GM12875 (cell line): ENCODE results near the gene FBXO44.
"Not testable (repeated sequence)": the region's sequence is repeated elsewhere in the genome, so short reads cannot be mapped to it uniquely, and the experiment has no call there.

Experiments
- H3K4me3 ChIP-seq: one replicate; pipeline ENCODE4 v1.5.1; 2011; ENCODE audit warnings: low read depth, low read length, control low read depth
- TF ChIP-seq, protein P1 (sequence below): IDR thresholded peaks from 2 replicates; pipeline ENCODE4 v1.5.1; 2011; ENCODE audit warnings: low read depth, mild to moderate bottlenecking, control low read depth, inconsistent platforms, low read length, moderate library complexity, borderline replicate concordance; ENCODE audit not compliant: insufficient read depth

Gene FBXO44, protein sequence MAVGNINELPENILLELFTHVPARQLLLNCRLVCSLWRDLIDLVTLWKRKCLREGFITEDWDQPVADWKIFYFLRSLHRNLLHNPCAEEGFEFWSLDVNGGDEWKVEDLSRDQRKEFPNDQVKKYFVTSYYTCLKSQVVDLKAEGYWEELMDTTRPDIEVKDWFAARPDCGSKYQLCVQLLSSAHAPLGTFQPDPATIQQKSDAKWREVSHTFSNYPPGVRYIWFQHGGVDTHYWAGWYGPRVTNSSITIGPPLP

DNA sequence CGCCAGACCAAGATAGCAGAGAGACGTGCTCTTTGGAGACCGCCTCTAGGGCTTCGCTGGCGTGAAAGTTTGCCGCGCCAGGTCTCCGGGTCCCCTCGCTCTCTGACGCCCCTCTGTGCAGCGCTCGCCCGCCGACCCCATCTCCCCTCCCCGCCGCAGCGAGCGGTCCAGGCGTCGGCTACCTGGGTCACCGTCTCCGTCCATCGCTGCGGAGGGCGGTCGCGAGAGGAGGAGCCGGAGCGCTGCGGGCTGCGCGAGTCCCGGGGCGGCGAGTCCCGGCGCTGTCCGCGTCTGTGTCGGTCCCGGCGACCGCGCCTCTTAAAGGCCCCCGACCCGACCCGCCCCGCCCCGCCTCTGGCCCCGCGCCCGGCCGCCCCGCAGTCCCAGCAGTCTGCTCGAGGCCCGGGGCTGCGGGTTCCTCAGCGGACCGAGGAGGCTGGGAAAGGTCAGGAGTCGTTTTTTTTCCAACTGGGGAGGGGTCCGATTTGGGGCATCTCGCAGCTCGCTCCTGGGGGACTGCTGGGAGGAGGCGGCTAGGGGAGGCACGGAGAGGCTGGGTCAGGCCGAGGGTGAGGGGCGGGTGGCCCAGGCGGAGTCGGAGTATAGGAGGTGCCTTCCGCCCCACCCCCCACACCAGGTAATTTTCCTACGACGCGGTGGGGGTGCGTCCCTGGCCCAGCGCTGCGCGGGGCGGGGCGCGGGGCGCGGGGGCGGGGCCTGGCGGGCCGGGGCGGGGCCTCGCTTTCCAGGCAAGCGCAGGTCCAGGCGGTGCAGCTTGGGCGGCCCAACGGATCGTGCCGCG lies at the start of gene FBXO44, which contains the start of gene FBXO2:
TSS of gene FBXO44 (plus strand) at position 741 of the 802 bp plus-strand sequence. CDS start 959 bp downstream, outside the sequence.
TSS of gene FBXO2 (minus strand) at position 293 of the 802 bp plus-strand sequence. CDS start at position 204, 89 bp downstream.
- TF ChIP-seq, protein P1, sequence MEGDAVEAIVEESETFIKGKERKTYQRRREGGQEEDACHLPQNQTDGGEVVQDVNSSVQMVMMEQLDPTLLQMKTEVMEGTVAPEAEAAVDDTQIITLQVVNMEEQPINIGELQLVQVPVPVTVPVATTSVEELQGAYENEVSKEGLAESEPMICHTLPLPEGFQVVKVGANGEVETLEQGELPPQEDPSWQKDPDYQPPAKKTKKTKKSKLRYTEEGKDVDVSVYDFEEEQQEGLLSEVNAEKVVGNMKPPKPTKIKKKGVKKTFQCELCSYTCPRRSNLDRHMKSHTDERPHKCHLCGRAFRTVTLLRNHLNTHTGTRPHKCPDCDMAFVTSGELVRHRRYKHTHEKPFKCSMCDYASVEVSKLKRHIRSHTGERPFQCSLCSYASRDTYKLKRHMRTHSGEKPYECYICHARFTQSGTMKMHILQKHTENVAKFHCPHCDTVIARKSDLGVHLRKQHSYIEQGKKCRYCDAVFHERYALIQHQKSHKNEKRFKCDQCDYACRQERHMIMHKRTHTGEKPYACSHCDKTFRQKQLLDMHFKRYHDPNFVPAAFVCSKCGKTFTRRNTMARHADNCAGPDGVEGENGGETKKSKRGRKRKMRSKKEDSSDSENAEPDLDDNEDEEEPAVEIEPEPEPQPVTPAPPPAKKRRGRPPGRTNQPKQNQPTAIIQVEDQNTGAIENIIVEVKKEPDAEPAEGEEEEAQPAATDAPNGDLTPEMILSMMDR: no peak
- H3K4me3 ChIP-seq: peak within 1 kb of the TSS; percentile 62

DNA sequence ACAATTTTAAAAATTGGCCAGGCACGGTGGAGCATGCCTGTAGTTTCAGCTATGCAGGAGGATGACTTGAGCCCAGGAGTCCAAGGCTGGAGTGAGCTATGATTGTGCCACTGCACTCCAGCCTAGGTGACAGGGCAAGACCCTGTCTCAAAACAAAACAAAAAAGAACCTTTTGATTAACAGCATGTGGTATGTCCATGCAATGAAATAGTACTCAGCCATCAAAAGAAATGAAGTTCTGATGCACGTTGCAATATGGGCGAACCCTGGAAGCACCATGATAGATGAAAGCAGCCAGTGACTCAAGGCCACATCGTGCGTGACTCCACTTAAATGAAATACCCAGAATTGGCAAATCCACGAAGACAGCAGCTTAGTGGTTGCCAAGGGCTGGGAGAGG lies 47.9 kb upstream of the FBXO44 start:
- TF ChIP-seq, protein P1: no peak

DNA sequence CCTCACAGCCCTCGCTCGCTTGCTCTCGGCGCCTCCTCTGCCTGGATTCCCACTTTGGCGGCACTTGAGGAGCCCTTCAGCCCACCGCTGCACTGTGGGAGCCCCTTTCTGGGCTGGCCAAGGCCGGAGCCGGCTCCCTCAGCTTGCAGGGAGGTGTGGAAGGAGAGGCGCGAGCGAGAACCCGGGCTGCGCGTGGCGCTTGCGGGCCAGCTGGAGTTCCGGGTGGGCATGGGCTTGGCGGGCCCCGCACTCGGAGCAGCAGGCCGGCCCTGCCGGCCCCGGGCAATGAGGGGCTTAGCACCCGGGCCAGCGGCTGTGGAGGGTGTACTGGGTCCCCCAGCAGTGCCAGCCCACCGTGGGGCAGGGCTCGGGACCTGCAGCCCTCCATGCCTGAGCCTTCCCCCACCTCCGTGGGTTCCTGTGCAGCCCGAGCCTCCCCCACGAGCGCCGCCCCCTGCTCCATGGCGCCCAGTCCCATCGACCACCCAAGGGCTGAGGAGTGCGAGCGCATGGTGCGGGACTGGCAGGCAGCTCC lies 46.0 kb upstream of the FBXO44 start:
- not testable (repeated sequence) for H3K4me3 ChIP-seq

More for the DNA sequence above, 47.9 kb upstream of the FBXO44 start:
- H3K4me3 ChIP-seq: no peak overlapping the region

DNA sequence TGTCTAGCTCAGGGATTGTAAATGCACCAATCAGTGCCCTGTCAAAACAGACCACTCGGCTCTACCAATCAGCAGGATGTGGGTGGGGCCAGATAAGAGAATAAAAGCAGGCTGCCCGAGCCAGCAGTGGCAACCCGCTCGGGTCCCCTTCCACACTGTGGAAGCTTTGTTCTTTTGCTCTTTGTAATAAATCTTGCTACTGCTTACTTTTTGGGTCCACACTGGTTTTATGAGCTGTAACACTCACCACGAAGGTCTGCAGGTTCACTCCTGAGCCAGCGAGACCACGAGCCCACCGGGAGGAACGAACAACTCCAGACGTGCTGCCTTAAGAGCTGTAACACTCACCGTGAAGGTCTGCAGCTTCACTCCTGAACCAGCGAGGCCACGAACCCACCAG lies 45.3 kb upstream of the FBXO44 start:
- H3K4me3 ChIP-seq: not testable (repeated sequence)

DNA sequence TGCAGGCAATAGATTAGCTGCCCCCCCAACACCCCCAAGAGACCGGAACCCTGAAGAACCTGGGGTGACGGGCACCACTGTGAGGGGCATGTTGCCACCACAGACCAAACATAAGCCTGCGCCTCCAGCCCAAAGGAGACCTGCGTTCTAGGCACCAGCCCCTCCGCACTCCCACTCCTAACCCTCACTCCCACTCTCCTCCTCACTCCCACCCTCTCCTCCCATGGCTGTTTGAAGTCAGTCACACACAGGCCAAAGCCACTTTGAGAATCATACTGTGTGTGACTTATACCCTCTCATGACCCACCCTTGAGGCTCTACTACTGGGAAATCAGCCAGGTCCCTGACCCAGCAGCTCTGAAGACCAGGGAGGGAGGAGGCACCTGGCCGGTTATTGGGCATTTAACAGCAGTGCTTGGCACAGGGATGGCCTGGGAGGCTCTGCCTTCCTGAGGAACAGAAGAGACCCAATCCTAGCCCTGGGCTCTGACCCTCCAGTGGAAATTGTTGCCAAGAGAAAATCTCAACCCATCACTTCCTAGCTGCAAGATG lies 44.0 kb upstream of the FBXO44 start:
- no peak overlapping the region for H3K4me3 ChIP-seq
- TF ChIP-seq, protein P1: no peak

DNA sequence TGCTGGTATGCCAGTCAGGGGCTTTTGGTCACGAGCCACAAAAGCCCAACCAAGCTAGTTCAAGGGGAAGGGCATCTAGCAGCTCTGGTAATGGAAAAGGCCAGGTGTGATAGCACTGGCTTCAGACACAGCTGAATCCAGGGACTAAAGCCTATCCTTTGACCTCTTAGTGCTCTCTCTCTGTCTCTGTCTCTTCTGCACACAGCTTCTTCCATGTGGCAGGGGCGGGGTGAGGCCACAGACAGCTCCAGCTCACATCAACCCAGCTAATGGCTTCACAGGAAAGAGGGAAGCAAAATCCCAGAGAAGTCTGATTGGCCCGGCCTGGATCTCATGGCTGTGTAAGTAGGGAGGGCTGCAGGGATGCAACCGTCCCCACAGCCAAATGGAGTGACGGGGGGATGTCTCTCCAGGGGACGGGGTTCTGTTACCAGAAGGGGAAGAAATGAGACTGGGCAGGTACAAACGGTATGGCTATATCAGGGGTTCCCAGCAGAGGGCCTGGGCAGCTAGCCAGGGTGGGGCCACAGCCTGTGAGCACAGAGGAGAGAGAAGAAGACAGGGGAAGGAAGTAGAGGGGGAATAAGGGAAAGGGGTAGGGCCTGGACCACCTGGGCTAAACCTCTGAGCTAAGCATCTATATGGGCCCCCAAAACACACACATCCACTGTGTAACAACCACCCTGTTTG lies 42.9 kb upstream of the FBXO44 start:
- TF ChIP-seq, protein P1: no peak
- H3K4me3 ChIP-seq: no peak overlapping the region

DNA sequence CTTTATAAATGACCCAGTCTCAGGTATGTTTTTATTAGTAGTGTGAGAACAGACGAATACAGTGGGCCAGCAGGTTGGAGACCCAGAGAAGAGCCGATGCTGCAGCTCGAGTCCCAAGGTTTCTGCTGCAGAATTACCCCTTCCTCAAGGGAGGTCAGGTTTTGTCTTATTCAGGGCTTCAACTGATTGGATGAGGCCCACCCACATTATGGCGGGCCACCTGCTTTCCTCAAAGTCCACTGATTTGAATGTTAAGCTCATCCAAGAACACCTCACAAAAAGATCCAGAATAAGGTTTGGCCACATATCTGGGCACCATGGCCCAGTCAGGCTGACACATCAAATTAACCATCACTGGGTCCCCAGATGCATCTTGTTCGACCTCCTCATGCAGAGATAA lies 41.3 kb upstream of the FBXO44 start:
- TF ChIP-seq, protein P1: no peak
- H3K4me3 ChIP-seq: no peak overlapping the region

DNA sequence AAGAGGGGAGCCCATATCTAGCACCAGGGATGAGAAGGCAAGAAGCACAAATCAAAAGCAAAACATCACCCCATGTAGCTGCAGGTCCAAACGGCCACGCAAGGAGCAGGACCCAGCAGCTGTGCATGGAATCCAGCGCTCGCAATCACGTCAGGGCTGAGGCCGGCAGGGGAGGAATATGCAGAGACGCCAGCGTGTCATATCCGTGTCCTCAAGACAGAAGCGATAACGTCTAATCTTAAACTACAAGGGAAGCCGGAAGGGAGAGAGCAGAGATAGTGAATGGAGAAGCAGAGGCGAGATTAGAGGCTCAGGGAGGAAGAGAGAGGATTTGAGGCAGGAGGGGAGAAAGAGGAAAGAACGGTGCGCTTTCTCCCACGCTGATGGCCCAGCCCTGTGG lies 39.6 kb upstream of the FBXO44 start:
- no peak overlapping the region for H3K4me3 ChIP-seq
- TF ChIP-seq, protein P1: no peak
